GM21529 (cell line): ENCODE data around the gene TEX22.
"Not testable (repeated sequence)": the region's sequence is repeated elsewhere in the genome, so short reads cannot be mapped to it uniquely, and the experiment has no call there.

Experiments used
- ATAC-seq: cut with Tn5 transposase; IDR thresholded peaks from one replicate; pipeline ENCODE4 v1.9.1; 2021; ENCODE audit not compliant: unreplicated experiment

TEX22 gene

GRCh38 chr14:105398044-105398725 is at the start of gene TEX22:
TEX22 (plus strand) TSS chr14:105398538; CDS start chr14:105399341, 803 bp downstream.
- ATAC-seq, result peak; percentile 83

GRCh38 chr14:105348945-105349699 is 49.2 kb upstream of the TEX22 start:
- ATAC-seq, result no peak

GRCh38 chr14:105349992-105350391 is 48.3 kb upstream of the TEX22 start:
- no peak for ATAC-seq

DNA sequence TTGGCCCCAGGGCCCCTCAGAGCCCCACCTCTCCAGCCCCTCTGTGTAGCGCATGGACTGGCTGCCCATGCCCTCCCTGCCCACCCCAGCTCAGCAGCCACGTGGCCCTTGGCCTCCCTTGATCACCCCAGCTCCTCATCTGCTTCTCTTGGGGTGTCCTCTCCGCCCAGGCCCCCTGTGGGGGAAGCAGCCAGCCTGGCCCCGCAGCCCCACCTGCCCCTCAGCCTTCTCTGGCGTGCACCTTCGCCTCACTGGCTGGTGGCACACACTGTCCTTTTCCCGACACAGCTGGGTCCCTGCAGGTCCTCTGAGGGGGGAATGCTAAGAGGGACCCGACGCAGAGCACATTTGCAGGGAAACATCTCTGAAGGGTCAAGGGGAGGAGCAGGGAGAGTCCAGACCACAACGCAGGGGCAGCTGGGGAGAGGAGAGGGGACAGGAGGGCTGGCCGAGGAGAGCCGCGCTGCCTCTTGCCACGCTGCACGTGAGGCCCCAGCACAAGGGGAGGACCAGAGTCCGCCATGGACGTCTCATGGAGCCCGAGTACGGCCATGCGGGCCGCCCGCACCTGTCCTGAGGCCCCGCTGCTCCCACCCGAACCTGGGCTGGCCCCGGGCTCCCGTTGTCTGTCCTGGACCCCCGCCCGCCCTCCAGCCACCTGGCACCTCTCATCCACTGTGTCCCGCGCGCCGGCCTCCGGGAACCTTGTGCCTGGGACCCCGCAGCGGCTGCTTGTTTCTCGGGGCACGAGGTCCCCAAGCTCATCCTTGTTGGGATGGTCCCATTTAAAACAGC is 47.7 kb upstream of the TEX22 start:
- no peak for ATAC-seq

- no peak for ATAC-seq
Measured at GRCh38 chr14:105351410-105351809, 46.9 kb upstream of the TEX22 start.

DNA sequence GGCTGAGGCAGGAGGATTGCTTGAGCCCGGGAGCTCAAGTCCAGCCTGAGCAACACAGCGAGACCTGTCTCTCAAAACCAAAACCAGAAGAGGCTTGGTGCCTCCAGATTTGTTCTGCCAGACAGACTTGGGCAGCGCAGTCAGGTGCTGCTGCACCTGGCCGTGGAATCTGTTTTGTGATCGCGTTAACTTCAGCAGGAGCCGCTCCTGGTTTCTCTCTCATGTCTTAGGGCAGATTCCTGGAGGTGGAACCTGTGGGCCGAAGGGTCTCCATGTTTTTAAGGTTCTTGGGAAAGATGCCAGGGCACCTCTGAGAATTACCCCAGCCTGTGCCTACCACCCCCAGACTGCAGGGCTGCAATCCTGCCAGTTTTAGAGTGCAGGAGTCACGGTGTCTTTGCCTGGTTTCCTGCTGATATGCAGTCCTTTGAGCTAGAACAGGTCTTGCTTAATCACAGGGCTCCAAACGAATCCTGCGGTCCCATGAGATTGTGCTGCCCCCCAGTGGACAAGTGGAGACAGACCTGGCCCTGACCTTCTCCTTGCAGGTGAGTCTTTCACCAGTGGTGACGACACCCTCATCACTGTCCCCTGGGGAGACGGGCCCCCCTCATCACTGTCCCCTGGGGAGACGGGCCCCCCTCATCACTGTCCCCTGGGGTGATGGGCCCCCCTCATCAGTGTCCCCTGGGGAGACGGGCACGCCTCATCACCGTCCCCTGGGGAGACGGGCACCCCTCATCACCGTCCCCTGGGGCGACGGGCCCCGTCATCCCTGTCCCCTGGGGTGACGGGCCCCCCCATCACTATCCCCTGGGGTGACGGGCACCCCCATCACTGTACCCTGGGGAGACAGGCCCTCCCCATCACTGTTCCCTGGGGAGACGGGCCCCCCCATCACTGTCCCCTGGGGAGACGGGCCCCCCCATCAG is 46.2 kb upstream of the TEX22 start:
- no peak for ATAC-seq

GRCh38 chr14:105353136-105353535 is 45.2 kb upstream of the TEX22 start:
- no peak for ATAC-seq

GRCh38 chr14:105354541-105354940 is 43.8 kb upstream of the TEX22 start:
- ATAC-seq, result no peak

DNA sequence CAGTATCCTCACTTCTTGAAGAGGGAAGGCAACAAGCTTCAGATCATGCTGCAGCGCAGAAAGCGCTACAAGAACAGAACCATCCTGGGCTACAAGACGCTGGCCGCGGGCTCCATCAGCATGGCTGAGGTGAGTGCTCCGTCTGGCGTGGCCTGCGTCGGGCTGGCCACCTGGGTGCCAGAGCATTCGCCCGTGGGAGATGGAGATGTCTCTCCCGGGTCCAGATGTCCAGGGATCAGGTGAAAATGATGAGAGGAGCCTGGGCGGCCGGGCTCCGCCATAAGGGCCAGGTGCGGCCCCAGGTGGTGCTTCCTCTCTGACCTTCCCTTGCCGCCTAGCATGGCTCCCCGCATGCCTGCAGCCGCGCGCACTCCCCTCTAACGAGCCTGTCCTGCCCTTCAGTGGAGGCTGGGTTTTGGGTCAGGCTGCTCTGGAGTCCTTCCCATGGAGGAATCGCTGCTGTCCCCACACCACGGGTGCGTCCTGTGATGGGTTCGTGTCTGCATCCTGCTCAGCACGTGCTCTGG is 43.2 kb upstream of the TEX22 start:
- no peak for ATAC-seq

GRCh38 chr14:105355850-105356604 is 42.3 kb upstream of the TEX22 start:
- ATAC-seq, result no peak

GRCh38 chr14:105356927-105357326 is 41.4 kb upstream of the TEX22 start:
- no peak for ATAC-seq

DNA sequence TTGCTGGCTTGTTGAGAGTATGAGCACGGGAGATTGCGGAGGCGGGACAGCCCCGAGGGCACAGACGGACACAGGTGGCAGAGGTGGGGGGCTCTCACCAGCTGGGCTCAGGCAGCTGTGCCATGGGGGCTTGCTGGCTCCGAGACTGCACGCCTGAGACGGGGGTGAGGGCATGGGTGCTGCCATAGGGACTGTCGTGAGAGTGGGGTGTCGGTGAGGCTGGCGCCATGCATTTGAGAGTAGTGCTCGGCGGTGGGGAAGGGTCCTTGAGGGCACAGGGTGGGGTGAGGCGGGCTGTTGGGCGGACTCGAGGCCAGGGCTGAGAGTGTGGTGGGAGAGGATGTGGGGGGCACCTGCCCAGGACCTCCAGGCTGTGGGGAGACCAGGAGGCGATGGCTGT is 40.7 kb upstream of the TEX22 start:
- ATAC-seq, result no peak

DNA sequence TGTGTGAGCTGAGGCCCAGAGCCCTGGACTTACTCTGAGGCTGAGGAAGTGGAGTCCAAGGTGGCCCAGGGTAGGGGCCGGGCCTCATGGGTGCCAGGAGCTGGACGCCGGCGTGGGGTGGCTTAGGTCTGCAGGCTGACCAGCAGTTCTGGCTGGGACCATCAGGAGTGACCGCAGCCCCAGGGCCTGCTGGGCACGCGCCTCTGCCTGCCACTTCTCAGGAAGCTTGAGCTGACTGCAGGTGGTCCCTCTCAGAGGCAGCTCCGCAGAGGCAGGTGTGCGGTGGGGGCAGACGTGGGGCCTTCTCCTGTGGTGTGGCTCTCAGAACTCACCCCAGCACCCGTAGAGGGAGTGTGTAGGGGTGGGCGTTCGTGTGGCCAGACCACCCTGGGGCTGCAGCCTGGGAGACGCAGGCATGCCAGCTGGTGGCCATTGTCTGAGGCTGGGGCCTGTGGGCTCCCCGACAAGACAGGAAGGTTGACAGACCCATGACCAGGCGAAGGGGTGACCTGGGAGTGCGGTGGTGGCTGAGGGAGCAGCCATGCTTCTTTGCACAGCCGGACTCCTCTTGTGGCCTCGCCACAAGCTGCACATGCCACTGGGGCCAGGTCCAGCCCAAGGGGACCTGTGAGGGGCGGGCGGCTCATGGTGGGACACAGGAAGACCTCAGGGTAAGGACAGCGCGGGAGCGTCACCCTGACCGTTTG is 40.0 kb upstream of the TEX22 start:
- ATAC-seq, result no peak

DNA sequence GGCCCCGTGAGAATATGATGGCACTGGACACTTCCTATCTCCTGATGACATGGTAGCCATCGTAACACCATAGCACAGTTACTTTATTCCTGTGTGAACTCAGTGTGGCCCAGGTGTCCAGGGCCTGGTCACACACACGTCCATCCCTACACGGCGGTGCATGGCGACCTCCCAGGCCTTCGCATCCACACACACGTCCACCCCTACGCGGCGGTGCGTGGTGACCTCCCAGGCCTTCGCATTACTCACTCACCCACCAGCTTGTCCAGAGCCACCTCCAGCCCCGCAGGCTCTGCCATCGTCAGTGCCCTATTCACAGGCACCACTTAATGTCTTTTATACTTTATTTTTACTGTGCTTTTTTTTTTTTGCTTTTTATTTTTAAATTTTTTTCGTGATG is 39.4 kb upstream of the TEX22 start:
- ATAC-seq, result no peak

DNA sequence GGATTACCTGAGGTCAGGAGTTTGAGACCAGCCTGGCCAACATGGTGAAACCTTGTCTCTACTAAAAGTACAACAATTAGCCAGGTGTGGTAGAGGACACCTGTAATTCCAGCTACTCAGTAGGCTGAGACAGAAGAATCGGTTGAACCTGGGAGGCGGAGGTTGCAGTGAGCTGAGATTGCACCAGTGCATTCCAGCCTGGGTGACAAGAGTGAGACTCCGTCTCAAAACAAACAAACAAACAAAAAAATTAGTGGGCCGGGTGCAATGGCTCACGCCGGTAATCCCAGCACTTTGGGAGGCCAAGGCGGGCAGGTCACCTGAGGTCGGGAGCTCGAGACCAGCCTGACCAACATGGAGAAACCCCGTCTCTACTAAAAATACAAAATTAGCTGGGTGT is 36.9 kb upstream of the TEX22 start:
- not testable (repeated sequence) for ATAC-seq

DNA sequence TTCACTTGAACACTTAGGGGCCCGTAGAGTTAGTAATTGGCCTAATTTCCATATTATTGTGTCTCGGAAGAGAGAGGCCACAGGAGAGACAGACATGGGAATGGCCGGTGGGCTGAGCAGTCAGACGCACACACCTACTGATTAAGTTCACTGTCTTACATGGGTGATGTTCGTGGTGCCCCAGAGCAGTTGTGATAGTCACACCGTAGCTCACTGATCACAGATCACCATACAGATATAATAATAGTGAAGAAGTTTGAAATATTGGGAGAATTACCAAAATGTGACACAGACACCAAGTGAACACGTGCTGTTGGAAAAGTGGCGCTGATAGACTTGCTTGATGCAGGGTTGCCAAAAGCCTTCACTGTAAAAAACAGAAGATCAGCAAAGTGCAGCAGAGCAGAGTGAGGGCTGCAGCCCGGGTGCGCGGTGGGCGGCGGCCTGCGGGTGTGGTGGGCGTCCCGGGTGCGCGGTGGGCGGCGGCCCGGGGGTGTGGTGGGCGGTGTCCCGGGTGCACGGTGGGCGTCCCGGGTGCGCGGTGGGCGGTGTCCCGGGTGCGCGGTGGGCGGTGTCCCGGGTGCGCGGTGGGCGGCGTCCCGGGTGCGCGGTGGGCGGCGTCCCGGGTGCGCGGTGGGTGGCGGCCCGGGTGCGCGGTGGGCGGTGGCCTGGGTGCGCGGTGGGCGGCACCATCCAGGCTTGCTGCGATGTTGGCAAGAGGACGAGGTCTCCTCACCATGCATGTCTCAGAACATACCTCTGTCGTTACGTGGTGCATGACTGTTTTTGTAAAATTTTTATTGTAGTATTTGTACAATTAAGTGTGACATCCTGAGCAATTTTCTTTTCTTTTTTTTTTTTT is 34.3 kb upstream of the TEX22 start:
- ATAC-seq, result no peak

DNA sequence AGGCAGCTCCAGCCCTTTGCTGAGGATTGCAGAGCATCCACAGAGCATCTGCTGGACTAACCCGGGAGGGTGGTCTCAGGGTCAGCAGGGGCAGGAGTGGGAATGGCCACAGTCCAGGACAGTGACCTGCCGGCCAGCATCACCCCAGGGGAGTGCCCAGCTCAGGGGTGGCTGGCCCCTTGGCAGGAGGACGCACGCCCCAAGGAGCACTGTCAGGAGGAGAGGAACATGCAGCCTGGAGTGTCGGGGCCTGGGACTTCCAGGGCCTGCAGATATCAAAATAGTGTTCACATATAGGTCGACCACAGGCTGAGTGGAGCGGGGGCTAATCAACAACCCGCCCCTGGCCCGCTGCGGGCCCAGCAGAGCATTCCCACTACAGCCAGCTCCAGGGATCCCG is 33.2 kb upstream of the TEX22 start:
- no peak for ATAC-seq

DNA sequence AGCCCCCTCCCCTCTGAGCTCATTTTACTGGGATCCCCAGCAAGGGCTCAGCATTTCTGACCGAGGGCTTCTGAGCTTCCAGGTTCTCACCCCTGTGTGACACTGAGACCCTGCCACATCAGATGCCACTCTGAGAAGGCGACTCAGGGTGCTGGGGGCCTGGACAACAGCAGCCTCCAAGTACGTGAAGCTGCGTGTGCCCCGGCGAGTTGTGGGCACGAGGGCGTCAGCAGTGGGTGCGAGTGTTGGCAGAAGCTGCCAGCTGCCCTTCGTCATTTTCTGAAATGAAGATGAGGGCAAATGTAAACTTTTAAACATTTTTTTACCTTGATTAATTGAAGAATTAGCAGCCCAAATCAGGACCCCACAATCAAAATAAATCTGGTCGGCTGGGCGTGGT is 32.7 kb upstream of the TEX22 start:
- no peak for ATAC-seq
